HS-27A (cell line): ENCODE data around the gene RNF13.
"Not testable (repeated sequence)": the region's sequence is repeated elsewhere in the genome, so short reads cannot be mapped to it uniquely, and the experiment has no call there.

Experiments
- DNase-seq: peaks from one replicate; pipeline ENCODE4 v3.0.0-alpha.2; 2012; ENCODE audit warnings: low read depth, missing footprints

The RNF13 gene

GRCh38 chr3:149957361-149958125, 144.5 kb downstream of the RNF13 start:
- DNase-seq = no peak

DNA sequence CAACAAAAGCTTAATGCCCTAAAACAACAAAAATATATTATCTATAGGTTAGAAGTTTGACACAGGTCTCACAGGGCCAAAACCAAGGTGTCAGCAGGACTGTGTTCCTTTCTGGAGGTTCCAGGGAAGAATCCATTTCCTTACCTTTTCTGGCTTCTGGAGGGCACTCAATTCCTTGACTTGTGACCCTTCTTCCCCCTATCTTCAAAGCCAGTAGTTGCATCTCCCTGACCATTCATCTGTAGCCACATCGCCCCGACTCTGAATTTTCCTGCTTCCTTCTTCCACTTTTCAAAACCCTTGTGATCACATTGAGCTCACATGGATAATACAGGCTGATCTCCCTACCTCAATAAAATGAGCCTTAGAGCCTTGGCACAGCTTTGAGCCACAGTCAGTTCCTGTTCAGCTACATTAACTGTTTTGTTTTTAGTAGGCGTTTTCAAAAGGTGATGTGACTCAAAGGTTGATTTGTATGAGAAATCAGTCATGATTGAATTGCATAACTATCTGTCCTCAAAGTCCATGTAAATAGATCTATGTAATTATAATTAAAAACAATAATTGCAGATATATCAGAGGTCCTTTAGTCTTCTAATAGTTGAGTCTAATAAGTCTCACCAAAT, 145.3 kb downstream of the RNF13 start:
- no peak for DNase-seq

- DNase-seq = no peak
Observed at GRCh38 chr3:149959443-149959842, 146.4 kb downstream of the RNF13 start.

DNA sequence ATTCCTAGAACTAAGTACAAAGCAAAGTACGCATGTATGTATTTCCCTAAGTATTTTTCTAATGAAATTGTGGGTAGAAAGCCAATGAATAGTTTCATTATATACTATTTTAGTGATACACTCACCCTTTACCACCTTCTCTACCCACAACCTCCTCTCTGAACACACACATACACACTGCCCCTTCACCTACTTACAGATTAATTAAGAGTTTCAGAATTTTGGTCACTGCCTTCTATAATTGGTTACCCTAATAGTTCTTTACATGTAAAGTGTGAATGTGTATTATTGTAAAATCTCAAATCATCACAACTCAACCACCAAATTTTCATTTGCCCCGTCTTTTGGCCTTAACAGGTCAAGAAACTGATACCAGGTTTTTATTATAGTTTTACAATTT, 150.5 kb downstream of the RNF13 start:
- DNase-seq = no peak

DNA sequence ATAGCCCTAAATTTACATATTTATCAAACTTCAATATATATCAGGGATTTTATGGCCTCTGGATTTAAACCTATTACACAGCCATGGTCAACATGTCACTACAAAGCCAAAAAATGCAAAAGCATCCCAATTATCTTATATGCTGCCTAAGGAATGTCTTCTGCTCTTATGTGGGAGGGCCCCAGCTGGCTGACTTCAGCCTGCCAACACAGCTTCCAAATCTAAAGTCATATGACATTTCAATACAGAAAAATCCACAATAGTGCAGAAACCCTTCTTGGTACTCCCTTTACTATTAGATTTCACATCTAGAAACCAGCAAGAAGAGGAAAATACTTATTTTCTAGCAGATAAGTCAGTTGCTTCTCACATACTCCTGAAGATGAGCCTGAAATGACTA, 151.3 kb downstream of the RNF13 start:
- DNase-seq = no peak

GRCh38 chr3:149965278-149965677, 152.3 kb downstream of the RNF13 start:
- DNase-seq = no peak

DNA sequence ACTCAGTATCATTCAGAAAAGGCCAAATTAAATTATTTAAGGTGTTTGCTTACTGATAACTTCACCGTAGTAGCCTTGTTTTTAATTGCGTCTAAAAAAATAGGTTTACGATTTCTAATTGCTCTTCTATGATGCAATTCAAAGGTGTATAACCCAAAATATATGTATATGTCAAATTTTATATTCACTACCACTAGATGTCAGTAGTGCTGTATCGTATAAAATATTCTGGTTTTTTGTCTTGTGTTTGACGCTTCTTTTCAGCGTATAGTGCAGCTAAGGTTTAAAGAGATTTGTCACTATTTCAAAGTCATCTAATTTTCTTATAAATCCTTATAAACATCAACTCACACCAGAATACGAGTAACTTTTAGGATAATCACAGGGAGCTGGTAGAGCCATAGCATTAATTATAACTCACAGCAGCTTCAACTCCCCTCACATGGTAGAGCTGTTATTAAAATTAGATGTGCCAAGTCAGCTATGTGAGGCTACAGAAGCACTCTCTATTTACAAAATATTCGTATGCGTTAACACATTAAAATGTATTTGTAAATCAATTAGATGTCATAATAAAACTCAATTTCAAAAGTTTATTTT, 154.2 kb downstream of the RNF13 start:
- no peak for DNase-seq

DNA sequence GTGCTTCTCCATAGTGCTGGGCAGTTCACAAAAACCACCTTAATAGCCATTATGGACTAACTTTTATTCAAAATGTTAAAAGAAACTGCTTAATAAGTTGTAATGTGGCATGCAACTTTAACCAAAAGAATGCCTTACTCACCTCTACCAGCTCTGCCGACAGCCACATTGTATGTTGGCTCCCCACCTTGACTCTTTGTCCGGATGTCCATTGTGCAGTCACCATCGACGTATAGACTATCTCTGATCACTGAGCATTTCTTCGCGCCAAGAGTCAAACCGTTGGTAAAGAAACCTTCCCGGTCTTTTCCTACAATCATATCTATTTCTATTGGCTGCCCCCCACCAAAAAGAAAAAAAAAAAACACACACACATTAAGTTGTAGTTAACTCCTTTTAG, 155.2 kb downstream of the RNF13 start:
- DNase-seq = no peak

GRCh38 chr3:149969110-149969939, 156.3 kb downstream of the RNF13 start:
- peak; percentile 64 for DNase-seq

DNA sequence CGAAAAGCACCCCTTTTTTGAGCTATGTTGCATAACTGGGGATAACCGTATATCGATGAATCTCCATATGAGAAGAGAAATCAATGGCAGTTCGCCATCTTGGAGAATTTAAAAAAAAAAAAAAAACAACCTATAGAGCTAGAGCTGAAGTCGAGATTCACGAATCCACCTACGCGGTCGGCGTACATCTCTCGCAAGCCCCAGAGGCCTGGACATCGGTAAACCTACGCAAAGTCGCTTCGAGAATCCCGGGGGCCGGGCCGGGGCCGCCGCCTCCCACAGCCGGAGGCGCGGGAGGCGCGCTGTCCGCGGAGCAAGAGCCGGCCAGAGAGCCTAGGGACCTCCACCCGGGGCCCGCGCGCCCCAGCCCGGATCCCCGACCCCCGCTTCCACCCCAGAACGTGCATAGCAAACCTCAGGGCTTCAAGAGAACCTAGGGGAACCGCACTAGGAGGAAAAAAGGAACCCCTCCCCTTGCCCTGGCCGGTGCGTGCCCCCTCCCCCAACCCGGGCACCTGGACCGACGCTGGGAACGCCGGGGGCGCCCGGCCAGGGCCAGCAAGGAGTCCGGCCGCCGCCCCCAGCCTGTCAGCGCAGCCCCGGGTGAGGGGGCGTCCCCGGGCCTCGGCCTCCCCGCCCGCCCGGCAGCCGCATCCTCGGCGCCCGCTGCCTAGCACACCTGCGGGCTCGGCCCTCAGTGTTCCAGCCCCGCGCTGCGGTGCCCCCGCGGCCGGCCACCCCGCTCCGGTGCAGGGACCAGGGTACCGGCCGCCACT, 157.1 kb downstream of the RNF13 start:
- DNase-seq = peak; percentile 59

- DNase-seq = no peak
Observed at GRCh38 chr3:149970716-149971402, 157.8 kb downstream of the RNF13 start, which contains the start of gene PFN2. TSS of gene PFN2 (minus strand) at chr3:149970895. CDS start at chr3:149970856, 39 bp downstream.

DNA sequence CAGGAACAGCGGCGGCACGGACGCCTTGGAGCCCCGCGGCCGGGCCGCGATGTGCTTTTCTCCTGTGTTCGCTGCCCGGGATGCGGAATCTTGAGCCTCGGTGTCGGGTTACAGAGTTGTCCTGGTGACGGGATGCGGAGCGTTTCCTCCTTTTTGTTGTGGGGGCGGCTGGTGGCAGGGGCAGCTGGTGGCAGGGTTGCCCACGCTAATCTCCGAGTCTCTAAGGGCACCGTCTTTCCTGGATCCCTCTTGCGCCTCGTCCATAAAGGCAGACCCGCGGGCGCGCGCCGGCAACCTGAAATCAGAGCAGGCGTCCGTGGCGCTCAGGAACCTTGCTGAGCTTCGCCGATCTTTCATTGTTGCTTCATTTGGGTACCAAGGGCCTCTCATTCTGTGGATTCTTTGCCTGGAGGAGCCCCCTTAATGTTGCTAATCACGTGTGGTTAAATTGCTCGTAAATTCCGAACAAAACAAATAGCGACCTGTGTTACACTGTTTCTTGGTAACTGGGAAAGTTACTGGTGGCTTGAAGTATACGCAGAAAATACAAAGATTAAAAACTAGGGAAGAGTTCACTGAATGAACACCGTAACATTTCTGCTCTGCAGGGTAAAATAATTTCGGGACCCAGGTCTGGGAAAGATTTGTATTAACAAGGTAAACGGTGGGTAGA, 158.5 kb downstream of the RNF13 start:
- DNase-seq = peak; percentile 72

DNA sequence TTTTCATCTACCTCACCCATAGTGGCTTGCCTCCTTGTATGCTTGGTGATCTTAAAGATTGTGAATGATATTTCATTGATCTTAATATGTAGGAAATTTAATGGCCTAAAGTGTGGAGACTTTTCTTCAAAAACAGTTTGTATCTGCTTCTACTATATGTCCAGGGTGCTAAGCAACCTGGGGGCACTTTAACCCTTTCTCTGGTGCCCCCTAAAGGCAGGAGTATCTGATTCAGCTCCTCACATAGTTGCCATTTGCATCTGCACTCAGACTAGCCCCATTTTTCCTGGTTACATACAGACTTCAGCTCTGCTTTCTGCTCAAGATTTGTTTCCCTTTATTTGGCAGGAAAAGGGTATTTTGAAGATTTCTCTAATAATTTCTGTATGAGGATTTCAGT, 162.9 kb downstream of the RNF13 start:
- DNase-seq = no peak

- DNase-seq = no peak
Observed at GRCh38 chr3:149977386-149977785, 164.4 kb downstream of the RNF13 start.

GRCh38 chr3:149981979-149982378, 169.0 kb downstream of the RNF13 start:
- not testable (repeated sequence) for DNase-seq

DNA sequence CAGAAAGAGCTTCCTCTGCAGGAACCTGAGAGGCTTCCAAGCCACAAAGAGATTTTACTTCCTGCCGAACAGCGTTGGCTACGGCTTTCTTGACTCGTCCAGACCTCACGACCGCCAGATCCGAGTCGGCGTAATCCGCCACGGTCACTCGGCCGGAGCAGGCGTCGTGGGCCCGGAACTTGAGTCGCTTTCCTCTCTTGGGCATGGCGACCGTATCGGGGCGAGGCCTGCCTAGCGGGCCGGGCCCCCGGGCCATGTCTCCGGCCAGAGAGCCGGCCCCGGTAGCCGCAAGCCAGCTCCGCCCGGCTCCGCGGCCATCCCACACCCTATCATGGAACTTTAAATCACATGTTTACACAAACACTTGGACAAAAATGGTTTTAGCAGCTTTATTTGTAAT, 170.0 kb downstream of the RNF13 start:
- not testable (repeated sequence) for DNase-seq

GRCh38 chr3:149983628-149984027, 170.6 kb downstream of the RNF13 start:
- DNase-seq = no peak

DNA sequence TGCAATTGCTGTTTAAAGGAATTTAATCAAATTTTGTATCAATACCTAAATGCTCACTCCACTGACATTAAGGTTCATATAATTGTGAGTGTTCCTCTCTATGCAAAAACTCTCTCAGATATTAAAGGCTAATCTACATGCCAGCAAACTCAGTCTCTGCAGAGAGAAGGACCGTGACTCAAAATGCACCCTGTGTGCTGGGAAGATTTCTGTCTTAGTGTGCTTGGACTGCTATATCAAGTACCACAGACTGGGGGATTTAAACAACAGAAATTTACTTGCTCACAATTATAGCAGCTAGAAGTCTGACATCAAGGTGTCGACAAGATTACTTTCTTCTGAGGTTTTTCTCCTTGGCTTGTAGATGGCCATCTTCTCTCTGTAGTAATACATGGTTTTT, 176.3 kb downstream of the RNF13 start:
- DNase-seq = no peak

- DNase-seq = no peak
Observed at GRCh38 chr3:149990423-149990948, 177.5 kb downstream of the RNF13 start.

- DNase-seq = no peak
Observed at GRCh38 chr3:149992416-149993058, 179.5 kb downstream of the RNF13 start.
